GM10248 (cell line): ENCODE measurements around the gene MAPRE3.

Experiments
- CTCF ChIA-PET: fragments of 300-600 bp; sonication (Branson Sonifier 250); formaldehyde crosslinking; extraction: SDS; loops from one replicate; lab custom pipeline; 2021; ENCODE audit warnings: antibody characterized with exemption; lab: Yijun Ruan, JAX
- POLR2A ChIA-PET: fragments of 350-650 bp; sonication (Branson Sonifier 250); formaldehyde crosslinking; extraction: SDS; loops from one replicate; lab custom pipeline; 2020; ENCODE audit warnings: antibody characterized with exemption; lab: Yijun Ruan, JAX
- DNase-seq: peaks from one replicate; pipeline ENCODE4 v3.0.0; 2012; ENCODE audit errors: extremely low spot score
- TF ChIP-seq, protein P1 (sequence below): IDR thresholded peaks from 2 replicates; pipeline ENCODE4 v1.5.1; 2012; ENCODE audit warnings: mild to moderate bottlenecking, low read depth; ENCODE audit errors: extremely low read depth, missing control alignments, control extremely low read depth

Gene MAPRE3

DNA sequence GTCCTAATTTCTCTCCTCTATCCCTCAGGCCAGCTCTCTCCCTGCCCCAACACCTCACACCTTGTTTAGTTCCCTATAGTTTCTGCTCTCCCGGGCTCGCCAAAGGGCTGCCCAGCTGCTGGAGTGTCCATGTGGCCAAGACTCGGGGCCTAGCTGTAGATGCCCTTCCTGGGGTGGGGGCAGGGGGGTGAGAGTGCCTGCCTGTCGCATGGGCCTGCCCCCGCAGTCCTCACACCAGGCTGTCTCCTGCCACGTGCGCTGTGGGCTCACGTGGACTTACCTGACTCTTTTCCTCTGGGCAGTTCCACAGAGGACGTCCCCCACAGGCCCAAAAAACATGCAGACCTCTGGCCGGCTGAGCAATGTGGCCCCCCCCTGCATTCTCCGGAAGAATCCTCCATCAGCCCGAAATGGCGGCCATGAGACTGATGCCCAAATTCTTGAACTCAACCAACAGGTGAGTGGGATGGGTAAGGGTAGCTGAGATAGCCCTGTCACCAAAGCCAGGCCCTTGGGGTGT is 54.9 kb downstream of the MAPRE3 start:
- CTCF ChIA-PET = interaction anchor here (0.7 to 3.6 kb wide), 6 partner anchors 9 to 278 kb away, joined by 3 to 18 read pairs (median 6); no protein-coding TSS in a partner anchor
- no peak for DNase-seq
- POLR2A ChIA-PET = no interaction called here
- TF ChIP-seq, protein P1, sequence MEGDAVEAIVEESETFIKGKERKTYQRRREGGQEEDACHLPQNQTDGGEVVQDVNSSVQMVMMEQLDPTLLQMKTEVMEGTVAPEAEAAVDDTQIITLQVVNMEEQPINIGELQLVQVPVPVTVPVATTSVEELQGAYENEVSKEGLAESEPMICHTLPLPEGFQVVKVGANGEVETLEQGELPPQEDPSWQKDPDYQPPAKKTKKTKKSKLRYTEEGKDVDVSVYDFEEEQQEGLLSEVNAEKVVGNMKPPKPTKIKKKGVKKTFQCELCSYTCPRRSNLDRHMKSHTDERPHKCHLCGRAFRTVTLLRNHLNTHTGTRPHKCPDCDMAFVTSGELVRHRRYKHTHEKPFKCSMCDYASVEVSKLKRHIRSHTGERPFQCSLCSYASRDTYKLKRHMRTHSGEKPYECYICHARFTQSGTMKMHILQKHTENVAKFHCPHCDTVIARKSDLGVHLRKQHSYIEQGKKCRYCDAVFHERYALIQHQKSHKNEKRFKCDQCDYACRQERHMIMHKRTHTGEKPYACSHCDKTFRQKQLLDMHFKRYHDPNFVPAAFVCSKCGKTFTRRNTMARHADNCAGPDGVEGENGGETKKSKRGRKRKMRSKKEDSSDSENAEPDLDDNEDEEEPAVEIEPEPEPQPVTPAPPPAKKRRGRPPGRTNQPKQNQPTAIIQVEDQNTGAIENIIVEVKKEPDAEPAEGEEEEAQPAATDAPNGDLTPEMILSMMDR = no peak

DNA sequence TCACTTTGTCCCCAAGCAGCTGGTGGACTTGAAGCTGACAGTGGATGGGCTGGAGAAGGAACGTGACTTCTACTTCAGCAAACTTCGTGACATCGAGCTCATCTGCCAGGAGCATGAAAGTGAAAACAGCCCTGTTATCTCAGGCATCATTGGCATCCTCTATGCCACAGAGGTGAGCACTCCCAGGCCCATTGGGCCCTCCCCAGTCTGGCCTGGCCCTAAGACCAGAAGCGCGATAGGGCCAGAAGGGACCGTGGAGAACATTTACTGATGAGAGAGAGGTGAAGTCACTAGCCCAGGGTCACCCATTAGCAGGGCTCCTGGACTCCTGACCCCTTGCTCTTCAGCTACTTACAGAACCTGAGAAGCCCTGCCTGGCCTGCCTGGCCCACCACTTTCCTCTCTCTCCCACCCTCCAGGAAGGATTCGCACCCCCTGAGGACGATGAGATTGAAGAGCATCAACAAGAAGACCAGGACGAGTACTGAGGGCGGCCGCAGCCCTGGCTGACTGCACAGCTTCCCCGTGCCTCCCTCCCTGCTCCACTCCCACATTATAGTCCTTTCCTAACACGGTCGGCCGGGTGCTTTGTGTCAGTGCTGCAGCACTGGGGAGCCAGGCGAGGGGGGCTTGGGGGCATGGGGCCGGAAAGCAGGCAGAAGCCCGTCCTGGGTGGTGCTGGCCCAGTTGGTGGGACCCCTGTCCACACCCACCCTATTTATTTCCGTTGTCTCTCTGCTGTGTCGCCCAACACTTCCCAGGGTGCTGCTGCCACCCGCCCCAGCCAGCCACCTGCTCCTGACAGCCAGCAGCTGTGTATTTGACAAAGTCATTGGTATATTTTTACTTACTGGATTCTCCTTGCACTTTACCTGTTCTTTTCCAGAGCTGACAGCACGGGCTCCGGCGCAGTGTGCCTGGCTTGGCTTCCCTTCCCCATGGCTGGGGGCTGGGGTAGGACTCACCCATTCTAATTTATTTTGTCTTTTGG is 55.7 kb downstream of the MAPRE3 start:
- CTCF ChIA-PET = interaction anchor here (1.4 to 3.6 kb wide), 5 partner anchors 10 to 277 kb away, joined by 3 to 18 read pairs (median 6); no protein-coding TSS in a partner anchor

DNA sequence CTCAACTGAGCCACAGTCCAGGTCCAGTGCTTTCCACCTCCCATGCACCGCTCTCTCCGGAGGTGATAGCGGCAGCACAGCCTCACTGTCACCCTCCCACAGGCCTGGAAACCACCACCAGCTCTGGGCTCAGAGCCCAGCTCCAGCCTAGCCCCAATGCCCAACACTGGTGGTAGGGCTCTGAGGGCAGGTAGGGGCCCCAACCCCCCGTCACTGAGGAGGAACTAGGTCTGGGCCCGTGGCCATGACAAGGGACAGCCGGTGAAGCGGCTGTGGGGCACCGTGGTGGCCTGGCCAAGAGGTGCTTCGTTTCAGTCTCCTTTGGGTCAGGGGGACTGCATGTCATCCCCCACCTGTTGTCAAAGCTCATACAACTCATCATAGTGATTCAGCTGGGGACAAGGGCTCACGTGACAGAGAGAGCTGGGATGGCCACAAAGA is 56.8 kb downstream of the MAPRE3 start:
- POLR2A ChIA-PET = interaction anchor here (0.6 to 1.3 kb wide), 2 partner anchors 11 to 34 kb away, joined by 4 to 6 read pairs; no protein-coding TSS in a partner anchor
- CTCF ChIA-PET = interaction anchor here (3.4 to 3.6 kb wide), 2 partner anchors 11 to 65 kb away, joined by 16 to 18 read pairs; no protein-coding TSS in a partner anchor
- TF ChIP-seq, protein P1 = no peak
- no peak for DNase-seq

More for the DNA sequence above, 55.7 kb downstream of the MAPRE3 start:
- POLR2A ChIA-PET = interaction anchor here (0.6 to 1.3 kb wide), 2 partner anchors 12 to 35 kb away, joined by 4 to 6 read pairs; no protein-coding TSS in a partner anchor
- no peak for DNase-seq
- TF ChIP-seq, protein P1 = no peak

DNA sequence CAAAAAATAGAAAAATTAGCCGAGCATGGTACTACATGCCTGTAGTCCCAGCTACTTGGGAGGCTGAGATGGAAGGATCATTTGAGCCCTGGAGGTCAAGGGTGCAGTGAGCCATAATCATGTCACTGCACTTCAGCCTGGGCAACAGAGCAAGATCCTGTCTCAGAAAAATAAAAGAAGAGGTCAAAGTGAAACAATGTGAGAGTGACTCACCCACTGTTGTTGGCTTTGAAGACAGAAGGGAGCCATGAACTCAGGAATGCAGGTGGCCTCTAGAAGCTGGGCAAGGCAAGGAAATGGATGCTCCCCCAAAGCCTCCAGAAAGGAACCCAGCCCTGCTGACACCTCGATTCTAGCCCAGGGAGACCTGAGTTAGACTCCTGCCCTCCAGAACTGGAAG is 58.6 kb downstream of the MAPRE3 start:
- TF ChIP-seq, protein P1 = no peak
- ChIA-PET CTCF (interaction anchor here (1.4 to 3.0 kb wide), 3 partner anchors 12 to 67 kb away, joined by 3 to 8 read pairs (median 8); no protein-coding TSS in a partner anchor), POLR2A (no interaction called here)
- DNase-seq = no peak

DNA sequence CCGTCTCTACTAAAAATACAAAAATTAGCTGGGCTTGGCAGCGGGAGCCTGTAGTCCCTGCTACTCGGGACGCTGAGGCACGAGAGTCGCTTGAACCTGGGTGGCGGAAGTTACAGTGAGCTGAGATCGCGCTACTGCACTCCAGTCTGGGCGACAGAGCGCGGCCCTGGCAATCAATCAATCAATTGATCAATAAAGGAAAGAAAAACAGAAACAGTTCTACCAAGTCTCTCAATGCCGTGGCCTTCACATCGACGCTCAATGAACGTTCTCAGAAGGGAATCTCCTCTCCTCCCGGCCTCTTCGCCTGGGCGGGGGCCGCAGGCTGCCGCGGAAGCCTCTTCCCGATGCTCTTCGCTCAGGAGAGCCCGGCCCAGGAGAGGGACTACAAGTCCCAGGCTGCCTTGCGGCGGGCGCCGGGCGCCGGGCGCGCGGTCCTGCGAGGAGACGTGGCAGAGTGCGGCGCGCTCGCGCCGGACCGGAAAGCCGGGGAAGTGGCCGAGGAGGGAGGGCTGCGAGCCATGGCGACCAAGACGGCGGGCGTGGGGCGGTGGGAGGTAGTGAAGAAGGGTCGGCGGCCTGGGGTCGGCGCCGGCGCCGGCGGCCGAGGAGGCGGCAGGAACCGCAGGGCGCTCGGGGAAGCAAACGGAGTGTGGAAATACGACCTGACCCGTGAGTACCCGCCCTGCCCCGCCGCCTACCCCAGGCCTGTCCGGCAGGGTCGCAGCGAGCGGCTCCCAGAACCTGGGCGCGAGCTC is 62.2 kb downstream of the MAPRE3 start, which contains the start of gene TMEM214:
Gene TMEM214 (plus strand): TSS at position 471 of the 758 bp plus-strand sequence. CDS start 51 bp downstream, at position 522.
- TF ChIP-seq, protein P1 = no peak
- peak; percentile 96 for DNase-seq
- CTCF ChIA-PET = interaction anchor here (1.0 to 7.2 kb wide), 8 partner anchors 11 to 71 kb away, joined by 3 to 66 read pairs (median 6); partner anchors contain the start of gene AGBL5
- POLR2A ChIA-PET = interaction anchor here (0.6 to 1.7 kb wide), 3 partner anchors 9 to 18 kb away, joined by 3 to 11 read pairs (median 3); partner anchors contain the start of gene AGBL5
